Nephron (organoid): Measurements from ENCODE around the gene LEPR.

Experiments
- H3K27ac Mint-ChIP-seq, 3 experiments: 2 replicates each; pipeline ENCODE4 v1.8.0; 2020; ENCODE audit warnings: mixed read lengths in 3 of 3, mild to moderate bottlenecking in 2 of 3, moderate library complexity in 1 of 3
- H3K27me3 Mint-ChIP-seq: 2 replicates; pipeline ENCODE4 v1.8.0; 2021; ENCODE audit warnings: low read depth, mild to moderate bottlenecking, moderate library complexity, mixed read lengths
- H3K36me3 Mint-ChIP-seq: 2 replicates; pipeline ENCODE4 v1.8.0; 2020; ENCODE audit warnings: low read depth, mixed read lengths
- H3K4me1 Mint-ChIP-seq: 2 replicates; pipeline ENCODE4 v1.8.0; 2020; ENCODE audit warnings: mixed read lengths
- H3K4me3 Mint-ChIP-seq, 3 experiments: 2 replicates each; pipeline ENCODE4 v1.8.0; 2020; ENCODE audit warnings: mild to moderate bottlenecking in 3 of 3, mixed read lengths in 3 of 3, moderate library complexity in 2 of 3
- H3K9me3 Mint-ChIP-seq: 2 replicates; pipeline ENCODE4 v1.8.0; 2020; ENCODE audit warnings: mixed read lengths
- TF ChIP-seq, protein P1 (sequence below), 3 experiments: fragments of 200-600 bp; sonication (generic); IDR thresholded peaks; one replicate each; pipeline ENCODE4 v1.5.0; 2021; ENCODE audit warnings: antibody characterized with exemption in 3 of 3; ENCODE audit not compliant: unreplicated experiment in 3 of 3

The LEPR gene

GRCh38 chr1:65407877-65408276, 12.6 kb upstream of the LEPR start:
- Mint-ChIP-seq H3K4me3 (no peak overlapping the region), H3K27me3 (no peaks in the 10 kb centered on the region), H3K4me1 (no peaks in the 10 kb centered on the region), H3K9me3 (no peaks in the 10 kb centered on the region), H3K36me3 (peaks cover 3% of the 10 kb centered on the region), H3K27ac (peak overlapping the region in 2 of 3 experiments; percentile 85 to 88)
- TF ChIP-seq, protein P1, sequence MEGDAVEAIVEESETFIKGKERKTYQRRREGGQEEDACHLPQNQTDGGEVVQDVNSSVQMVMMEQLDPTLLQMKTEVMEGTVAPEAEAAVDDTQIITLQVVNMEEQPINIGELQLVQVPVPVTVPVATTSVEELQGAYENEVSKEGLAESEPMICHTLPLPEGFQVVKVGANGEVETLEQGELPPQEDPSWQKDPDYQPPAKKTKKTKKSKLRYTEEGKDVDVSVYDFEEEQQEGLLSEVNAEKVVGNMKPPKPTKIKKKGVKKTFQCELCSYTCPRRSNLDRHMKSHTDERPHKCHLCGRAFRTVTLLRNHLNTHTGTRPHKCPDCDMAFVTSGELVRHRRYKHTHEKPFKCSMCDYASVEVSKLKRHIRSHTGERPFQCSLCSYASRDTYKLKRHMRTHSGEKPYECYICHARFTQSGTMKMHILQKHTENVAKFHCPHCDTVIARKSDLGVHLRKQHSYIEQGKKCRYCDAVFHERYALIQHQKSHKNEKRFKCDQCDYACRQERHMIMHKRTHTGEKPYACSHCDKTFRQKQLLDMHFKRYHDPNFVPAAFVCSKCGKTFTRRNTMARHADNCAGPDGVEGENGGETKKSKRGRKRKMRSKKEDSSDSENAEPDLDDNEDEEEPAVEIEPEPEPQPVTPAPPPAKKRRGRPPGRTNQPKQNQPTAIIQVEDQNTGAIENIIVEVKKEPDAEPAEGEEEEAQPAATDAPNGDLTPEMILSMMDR (IDR thresholded peaks at IDR 0.05; ENCODE audit: unreplicated experiment in 3 of 3): no peak

DNA sequence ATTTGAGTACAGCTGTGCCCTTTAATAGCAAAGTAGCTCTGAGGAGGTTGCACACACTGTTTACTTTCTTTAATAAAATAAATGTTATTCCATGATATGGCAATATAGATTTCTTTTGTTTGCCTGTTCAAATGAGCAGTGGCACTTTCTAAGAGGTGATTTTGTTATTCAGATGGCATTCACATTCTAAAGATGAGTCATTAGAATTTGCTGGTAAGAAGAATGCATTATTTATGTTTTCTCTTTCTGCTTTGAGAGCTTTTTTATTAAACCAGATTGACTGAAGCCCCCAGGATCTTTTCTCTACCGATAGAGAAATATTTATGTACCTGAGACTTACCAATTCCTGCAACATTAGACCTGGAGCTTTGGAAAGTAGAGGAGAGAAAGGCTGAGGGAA, 11.2 kb upstream of the LEPR start:
- Mint-ChIP-seq H3K27me3 (no peaks in the 10 kb centered on the region), H3K27ac (peak overlapping the region in 1 of 3 experiments; percentile 13), H3K4me3 (no peak overlapping the region), H3K36me3 (peaks cover 3% of the 10 kb centered on the region), H3K9me3 (no peaks in the 10 kb centered on the region), H3K4me1 (no peaks in the 10 kb centered on the region)
- TF ChIP-seq, protein P1 (IDR thresholded peaks at IDR 0.05; ENCODE audit: unreplicated experiment in 3 of 3): no peak

DNA sequence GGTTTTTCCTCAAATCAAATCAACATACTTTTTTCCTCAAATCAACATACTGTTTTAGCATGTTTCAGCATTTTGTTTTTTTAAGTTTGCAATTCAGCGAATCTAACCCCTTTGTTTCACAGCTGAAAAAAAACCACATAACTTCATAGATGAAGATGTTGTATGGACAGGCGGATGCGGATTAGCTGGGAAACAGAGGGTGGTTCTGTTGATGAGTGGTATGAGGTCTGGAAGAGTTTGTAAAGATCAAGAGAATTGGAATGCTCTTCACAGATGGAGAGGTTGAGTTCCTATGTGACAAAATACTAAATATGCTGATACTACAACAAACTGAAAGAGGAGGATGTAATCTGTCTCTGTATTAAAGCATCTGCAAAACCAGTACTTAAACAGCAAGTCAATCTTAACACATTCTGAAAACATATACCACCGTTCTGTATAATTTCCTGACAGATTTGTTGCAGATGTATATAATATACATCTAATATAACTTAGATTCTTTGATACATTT, 10.6 kb upstream of the LEPR start:
- Mint-ChIP-seq H3K27me3 (no peaks in the 10 kb centered on the region), H3K4me1 (no peaks in the 10 kb centered on the region), H3K27ac (peak overlapping the region in 1 of 3 experiments; percentile 13), H3K4me3 (no peak overlapping the region), H3K9me3 (no peaks in the 10 kb centered on the region), H3K36me3 (peaks cover 3% of the 10 kb centered on the region)
- TF ChIP-seq, protein P1 (IDR thresholded peaks at IDR 0.05; ENCODE audit: unreplicated experiment in 3 of 3): no peak

GRCh38 chr1:65412256-65412983, 8.0 kb upstream of the LEPR start:
- Mint-ChIP-seq H3K36me3 (peaks cover 3% of the 10 kb centered on the region), H3K9me3 (no peaks in the 10 kb centered on the region), H3K4me3 (no peak overlapping the region), H3K4me1 (no peaks in the 10 kb centered on the region), H3K27ac (no peak overlapping the region), H3K27me3 (no peaks in the 10 kb centered on the region)
- TF ChIP-seq, protein P1 (IDR thresholded peaks at IDR 0.05; ENCODE audit: unreplicated experiment in 3 of 3): no peak

- peaks cover 3% of the 10 kb centered on the region for H3K36me3 Mint-ChIP-seq
- H3K9me3 Mint-ChIP-seq: no peaks in the 10 kb centered on the region
- no peak overlapping the region for H3K27ac Mint-ChIP-seq
- no peaks in the 10 kb centered on the region for H3K4me1 Mint-ChIP-seq
- no peak overlapping the region for H3K4me3 Mint-ChIP-seq
- TF ChIP-seq, protein P1 (IDR thresholded peaks at IDR 0.05; ENCODE audit: unreplicated experiment in 3 of 3): no peak
- no peaks in the 10 kb centered on the region for H3K27me3 Mint-ChIP-seq
Measured at GRCh38 chr1:65412984-65413375, 7.5 kb upstream of the LEPR start.

- Mint-ChIP-seq H3K4me3 (no peak overlapping the region), H3K4me1 (peaks cover 1% of the 10 kb centered on the region)
Measured at GRCh38 chr1:65414538-65414937, 5.9 kb upstream of the LEPR start.

More at GRCh38 chr1:65414538-65414937, 5.9 kb upstream of the LEPR start:
- Mint-ChIP-seq H3K36me3 (no peaks in the 10 kb centered on the region), H3K27me3 (no peaks in the 10 kb centered on the region), H3K27ac (peak overlapping the region in 1 of 3 experiments; percentile 43), H3K9me3 (no peaks in the 10 kb centered on the region)
- TF ChIP-seq, protein P1 (IDR thresholded peaks at IDR 0.05; ENCODE audit: unreplicated experiment in 3 of 3): no peak
